ENCODE data around the gene ITK.

Gene ITK

GRCh38 chr5:157252711-157253465 lies 72.2 kb downstream of the ITK start:
- peak; percentile 56 for DNase-seq

DNA sequence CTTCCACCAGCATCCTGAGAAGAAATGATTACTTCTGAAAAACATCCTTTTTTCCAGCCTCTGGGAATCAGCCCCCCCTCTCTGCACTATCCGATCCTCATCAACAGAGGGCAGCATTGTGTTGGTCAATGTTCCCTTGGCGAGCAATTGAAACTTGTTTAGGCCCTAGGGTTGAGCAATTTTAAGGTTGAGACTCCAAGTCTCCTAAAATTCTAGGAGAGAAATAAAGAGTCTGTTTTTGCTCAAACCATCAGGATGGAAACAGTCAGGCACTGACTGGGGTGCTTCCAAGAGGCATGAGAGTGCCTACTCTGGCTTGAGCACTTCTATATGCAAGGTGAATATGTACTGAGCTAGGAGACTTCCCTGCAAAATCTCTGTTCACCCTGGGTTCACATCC lies 72.9 kb downstream of the ITK start:
- no peak for DNase-seq

DNA sequence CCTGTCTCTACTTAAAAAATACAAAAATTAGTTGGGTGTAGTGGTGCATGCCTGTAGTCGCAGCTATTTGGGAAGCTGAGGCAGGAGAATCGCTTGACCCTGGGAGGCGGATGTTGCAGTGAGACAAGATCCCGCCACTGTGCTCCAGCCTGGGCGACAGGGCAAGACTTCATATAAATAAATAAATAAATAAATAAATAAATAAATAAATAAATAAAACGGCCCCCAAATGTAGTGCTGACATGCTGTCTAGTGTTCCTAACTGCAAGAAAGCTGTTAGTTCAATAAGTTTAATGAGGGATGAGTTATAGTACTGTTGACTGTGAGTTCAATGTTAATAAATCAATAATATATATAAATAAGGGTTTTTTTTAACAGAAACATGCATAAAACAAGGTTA lies 77.8 kb downstream of the ITK start:
- DNase-seq: no peak

GRCh38 chr5:157259699-157260098 lies 79.1 kb downstream of the ITK start:
- DNase-seq: no peak

- no peak for DNase-seq
Observed at GRCh38 chr5:157263496-157264090, 83.0 kb downstream of the ITK start.

DNA sequence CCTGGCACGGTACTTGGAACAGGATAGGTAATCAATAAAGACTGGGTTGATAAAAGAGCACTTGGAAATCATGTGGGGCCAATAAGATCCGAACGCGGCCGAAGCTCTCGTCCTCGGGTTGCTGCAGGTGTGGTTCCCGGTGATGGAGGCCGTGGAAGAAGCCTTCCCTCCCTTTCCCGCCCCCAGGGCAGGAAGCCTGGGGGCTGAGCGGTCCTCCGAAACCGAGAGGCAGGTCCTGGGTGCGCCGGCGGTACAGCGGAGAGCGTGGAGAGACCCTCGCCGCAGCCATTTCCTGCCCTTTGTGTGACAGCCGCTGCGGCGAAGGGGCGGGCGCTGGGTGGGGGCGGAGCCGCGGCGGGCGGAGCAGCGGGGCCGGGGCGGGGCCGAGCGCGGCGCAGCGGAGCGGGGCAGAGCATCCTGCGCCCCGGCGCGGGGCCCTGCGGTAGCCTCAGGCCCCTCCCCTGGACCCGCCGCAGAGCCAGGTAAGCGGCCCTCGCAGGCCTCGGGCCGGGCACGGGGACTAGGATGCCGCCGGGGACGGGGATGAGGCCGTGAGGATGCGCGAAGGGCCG lies 85.2 kb downstream of the ITK start, which contains the start of gene CYFIP2:
Gene CYFIP2 (plus strand): TSS at position 410 of the 572 bp plus-strand sequence. CDS start 19,239 bp downstream, outside the sequence.
- peak; percentile 76 for DNase-seq

- peak; percentile 67 for DNase-seq
Observed at GRCh38 chr5:157266286-157267007, 85.8 kb downstream of the ITK start.

DNA sequence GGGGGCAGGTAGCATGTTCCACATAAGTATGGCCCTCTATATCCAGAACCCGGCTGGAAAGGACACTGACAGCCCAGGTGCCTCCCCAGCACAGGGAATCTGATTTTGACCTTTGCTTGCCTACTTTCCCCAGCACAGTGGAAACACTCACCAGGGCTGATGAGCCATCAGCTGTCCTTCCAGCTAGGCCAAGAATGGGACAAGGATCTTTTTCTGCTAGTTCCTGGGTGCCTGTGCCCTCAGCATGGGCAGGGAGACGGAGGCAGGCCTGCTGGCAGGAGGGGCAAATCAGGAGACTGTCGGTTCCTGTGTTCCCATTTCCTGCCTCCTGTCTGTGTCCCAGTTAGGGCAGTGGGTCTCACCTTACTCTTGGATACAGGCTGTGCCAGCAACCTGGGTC lies 86.4 kb downstream of the ITK start:
- DNase-seq: no peak

GRCh38 chr5:157267761-157268480 lies 87.3 kb downstream of the ITK start:
- no peak for DNase-seq

DNA sequence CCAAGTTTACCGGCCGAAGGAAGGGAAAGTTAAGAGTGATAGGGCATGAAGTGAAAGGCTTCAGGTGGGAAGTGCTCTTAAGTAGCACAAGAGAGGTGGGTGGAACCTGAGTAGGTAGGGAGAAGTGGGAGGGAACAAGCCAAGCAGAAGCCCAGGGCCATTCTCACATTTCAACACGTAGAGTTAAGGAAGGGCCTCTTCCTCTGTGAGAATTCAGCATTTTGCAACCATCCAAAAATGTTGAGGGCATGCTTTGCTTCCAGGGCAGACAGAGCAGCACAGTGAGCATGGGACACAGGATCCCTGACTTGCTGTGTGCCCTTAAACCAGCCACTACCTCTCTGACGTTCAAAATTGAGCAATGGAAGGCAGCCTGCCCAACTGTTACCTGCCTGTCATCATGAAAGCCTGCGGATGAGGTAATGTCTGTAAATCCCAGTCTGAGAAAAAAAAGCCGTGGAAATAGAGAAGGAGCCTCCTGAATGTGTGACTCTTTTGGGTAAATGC lies 88.6 kb downstream of the ITK start:
- DNase-seq: no peak

DNA sequence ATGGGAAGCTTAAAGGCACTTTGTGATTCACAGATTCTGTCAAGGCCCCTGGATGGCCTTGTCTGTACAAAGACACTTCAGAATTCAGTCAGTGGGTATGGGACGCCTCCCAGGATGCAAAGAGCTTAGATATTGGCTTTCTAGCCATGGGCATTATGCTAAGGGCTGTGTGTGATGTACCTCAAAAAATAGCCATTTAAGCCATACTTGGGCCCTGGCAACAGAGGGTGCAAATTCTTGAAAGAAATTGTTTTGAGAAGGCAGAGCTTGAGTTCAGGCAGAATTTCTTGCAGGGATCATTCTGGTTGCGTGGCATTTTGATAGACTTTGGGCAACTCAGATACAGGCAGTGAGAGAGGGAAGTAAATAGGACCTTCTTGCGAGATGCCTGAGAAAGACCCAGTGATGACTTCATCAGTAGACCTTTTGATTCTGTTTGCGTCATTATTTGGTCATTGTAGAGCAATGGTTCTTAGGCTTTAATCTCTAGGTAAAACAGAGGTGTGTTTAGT lies 89.2 kb downstream of the ITK start:
- DNase-seq: no peak

GRCh38 chr5:157270771-157271170 lies 90.1 kb downstream of the ITK start:
- no peak for DNase-seq

- peak; percentile 66 for DNase-seq
Observed at GRCh38 chr5:157271740-157272271, 91.2 kb downstream of the ITK start.

- DNase-seq: peak; percentile 50
Observed at GRCh38 chr5:157273131-157273556, 92.5 kb downstream of the ITK start.

DNA sequence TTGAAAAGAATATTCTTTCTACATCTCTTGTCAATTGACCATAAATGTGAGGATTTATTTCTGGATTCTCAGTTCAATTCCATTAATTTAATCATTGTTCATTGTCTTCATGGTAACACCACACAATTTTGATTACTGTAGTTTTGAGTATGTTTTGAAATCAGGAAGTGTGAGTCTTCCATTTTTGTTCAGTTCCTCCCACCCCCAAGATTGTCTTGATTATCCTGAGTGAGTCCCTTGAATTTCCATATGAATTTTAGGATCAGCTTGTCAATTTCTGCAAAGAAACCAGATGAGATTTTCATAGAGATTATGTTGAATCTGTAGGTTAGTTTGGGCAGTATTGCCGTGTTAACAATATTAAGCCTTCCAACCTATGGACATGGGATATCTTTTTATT lies 94.8 kb downstream of the ITK start:
- DNase-seq: no peak

- no peak for DNase-seq
Observed at GRCh38 chr5:157278319-157279037, 97.8 kb downstream of the ITK start.

DNA sequence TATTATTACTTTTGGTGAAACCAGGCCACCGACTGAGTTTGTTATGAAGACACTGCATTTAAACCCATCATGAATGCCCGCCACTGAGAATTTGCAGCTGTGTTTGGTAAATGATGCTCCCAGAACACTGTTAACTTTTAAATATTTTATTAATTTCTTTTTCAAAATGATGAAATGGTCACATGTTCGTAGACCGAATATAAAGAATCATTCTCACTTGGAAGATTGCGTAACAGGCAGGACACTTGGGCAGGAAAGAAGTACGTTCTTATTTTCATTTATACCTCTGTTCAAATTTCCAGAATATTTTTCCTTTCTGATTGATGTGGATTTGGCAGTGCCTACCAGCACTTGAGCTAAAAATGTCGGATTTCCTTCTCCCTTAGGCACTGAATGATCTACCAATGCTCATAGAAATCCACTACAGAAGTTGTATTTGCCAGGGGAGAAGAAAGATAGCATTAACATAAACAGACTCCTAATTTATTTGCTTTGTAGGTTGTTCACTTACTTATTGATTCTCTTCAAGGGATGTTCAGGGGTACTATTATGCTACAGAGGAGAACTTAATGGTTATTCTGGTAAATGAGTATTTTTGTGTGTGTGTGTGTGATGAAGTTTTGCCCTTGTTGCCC lies 99.1 kb downstream of the ITK start:
- no peak for DNase-seq

DNA sequence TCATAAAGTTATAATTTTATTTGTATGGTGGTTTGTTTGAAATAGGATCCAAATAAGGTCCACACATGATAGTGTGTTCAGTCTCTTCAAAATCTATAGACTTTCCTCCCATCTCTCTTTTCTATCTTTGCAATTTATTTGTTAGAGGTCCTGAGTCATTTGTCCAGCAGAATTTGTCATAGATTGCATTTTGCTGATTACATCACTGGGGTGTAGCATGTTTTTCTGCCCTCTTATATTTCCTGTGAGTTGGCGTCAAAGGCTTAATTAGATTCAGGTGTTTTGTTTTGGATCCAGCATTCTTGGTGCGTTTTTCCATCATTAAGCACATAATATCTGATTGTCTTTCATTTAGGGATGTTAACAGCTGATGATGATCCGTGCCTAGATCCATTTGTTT lies 100.3 kb downstream of the ITK start:
- no peak for DNase-seq

DNA sequence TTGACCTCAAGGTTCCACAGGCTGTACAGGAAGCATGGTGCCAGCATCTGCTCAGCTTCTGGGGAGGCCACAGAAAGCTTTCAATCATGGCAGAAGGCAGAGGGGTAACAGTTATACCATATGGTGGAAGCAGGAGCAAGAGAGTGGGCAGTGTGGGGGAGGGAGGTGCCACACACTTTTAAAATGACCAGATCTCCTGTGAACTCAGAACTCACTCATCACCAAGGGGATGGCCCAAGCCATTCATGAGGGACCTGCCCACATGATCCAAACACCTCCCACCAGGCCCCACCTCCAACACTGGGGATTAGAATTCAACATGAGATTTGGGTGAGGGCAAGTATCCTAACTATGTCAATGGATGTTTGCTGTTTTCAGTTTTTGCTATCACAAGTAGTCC lies 101.5 kb downstream of the ITK start:
- no peak for DNase-seq

- DNase-seq: no peak
Observed at GRCh38 chr5:157283434-157283833, 102.8 kb downstream of the ITK start.
